GM19324 (cell line): ENCODE data around the gene FAM161B.
"Not testable (repeated sequence)": the region's sequence is repeated elsewhere in the genome, so short reads cannot be mapped to it uniquely, and the experiment has no call there.

Experiments used
- ATAC-seq: cut with Tn5 transposase; IDR thresholded peaks from one replicate; pipeline ENCODE4 v1.9.1; 2021; ENCODE audit warnings: mild to moderate bottlenecking, moderate library complexity; ENCODE audit not compliant: unreplicated experiment, low FRiP score

Gene FAM161B

GRCh38 chr14:73944432-73945158 lies 5.3 kb downstream of the FAM161B start:
- ATAC-seq, result no peak

- no peak for ATAC-seq
Observed at GRCh38 chr14:73943083-73943482, 6.8 kb downstream of the FAM161B start.

- ATAC-seq, result no peak
Observed at GRCh38 chr14:73942180-73942579, 7.7 kb downstream of the FAM161B start.

GRCh38 chr14:73937012-73937411 lies 12.9 kb downstream of the FAM161B start:
- ATAC-seq, result no peak

DNA sequence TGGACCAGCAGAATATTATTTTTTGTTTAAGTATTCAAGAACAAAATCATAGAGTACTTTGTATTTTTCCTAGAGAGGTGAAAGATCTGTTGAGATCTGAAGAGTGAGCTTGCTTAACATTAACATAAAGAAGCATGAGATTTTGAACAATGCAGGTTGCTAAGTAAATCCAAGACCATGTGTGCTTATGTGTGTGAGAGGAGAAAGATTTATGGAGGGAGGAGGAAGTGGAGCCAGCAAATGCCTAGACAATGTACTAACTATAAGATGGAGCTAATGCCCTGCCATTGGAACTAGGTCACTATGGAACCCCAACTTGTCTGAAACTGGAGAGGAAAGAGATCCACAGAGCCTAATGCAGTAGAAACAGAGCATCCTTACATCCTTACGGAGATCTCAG lies 13.3 kb downstream of the FAM161B start:
- no peak for ATAC-seq

DNA sequence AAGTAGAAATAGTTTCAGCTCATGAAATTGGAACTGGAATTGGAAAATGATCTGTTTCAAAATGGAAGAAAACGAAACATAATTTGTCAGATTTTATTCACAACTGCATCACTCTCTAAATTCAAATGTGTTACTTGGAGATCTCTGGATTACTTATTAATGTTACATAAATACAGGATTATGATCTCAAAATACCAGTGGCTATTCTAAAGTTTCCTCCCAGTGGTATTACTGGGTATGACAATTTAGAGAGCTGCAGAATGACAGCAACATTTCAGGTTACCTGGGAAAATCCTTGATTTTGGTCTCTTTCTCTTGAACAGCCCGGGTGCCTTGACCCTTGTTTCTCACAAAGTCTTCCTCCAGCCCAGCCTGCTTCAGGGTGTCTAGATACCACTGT lies 14.2 kb downstream of the FAM161B start:
- no peak for ATAC-seq

DNA sequence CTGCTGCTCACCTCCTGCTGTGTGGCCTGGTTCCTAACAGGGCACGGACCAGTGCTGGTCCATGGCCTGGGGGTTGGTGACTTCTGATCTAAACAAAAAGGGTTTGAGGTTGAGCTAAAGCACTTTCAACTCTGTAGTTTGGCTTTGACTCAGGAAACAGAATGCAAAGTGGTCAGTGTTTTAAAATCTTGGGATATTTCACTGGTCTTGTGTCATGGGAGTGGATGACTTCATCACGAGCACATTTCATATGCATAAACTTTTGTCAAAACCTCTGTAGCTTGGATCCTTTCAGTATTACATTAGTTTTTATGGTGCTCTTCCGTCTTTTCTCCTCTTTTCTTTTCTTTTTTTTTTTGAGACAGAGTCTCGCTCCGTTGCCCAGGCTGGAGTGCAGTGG lies 25.6 kb downstream of the FAM161B start:
- ATAC-seq, result no peak

DNA sequence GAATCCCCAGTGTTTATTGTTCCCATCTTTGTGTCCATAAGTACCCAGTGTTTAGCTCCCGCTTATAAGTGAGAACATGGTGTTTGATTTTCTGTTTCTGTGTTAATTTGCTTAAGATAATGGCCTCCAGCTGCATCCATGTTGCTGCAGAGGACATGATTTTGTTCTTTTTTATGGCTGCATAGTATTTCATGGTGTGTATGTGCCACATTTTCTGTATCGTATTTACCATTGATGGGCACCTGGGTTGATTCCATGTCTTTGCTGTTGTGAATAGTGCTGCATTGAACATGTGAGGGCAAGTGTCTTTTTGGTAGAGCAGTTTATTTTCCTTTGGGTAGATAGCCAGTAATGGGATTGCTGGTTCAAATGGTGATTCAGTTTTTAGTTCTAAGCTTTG lies 30.4 kb downstream of the FAM161B start:
- not testable (repeated sequence) for ATAC-seq

DNA sequence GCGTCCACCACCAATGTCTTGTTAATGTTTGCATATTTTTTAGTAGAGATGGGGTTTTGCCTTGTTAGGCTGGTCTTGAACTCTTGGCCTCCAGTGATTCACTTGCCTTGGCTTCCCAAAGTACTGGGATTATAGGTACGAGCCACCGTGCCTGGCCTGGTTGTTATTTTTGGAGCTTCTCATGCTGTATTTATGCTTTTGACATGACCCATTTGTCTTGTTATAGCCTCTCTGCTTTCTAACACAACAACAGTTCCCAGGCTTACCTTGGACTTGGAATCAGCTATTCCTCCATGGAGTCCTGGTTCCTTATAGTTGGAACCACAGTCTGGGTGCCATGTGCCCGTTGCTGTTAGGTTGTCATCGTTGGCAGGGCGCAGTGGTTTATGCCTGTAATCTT lies 33.6 kb downstream of the FAM161B start:
- no peak for ATAC-seq

DNA sequence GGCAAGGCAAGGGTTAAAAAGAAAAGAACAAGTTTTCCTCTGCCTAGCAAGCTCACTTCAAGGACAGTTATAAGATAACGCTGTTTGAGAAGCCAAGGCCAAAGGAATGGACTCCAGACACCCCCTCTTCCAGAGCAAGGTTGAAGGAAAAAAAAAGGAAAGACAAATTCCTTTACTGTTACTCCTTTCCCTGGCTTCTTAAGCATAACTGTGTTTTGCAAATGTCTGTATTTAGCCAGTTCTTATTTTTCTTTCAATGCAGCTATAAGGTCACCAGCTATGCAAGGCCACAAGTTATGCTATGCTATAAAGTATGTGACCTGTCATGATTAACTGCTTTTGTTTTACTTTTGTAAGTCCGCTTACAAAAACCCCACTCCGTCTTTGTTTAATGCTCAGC lies 36.6 kb downstream of the FAM161B start:
- ATAC-seq, result no peak

DNA sequence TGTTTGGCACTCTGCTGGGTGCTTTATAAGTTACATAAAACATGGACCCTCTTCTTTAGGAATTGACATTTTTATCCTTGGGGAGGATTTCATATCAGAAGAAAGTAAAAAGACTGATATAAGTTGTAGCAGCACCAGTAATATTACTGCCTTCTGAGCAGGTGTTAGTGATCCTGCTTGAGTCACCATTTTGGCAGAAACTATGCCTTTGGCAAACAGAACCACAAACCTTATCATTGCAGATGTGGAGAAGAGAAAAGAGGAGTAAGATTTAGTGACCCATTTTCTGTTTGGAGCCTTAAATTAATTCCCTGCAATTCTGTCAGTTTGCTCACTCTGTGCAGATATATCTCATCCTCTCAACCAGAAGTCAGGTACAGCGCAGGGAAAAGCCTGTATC lies 40.2 kb downstream of the FAM161B start:
- no peak for ATAC-seq

DNA sequence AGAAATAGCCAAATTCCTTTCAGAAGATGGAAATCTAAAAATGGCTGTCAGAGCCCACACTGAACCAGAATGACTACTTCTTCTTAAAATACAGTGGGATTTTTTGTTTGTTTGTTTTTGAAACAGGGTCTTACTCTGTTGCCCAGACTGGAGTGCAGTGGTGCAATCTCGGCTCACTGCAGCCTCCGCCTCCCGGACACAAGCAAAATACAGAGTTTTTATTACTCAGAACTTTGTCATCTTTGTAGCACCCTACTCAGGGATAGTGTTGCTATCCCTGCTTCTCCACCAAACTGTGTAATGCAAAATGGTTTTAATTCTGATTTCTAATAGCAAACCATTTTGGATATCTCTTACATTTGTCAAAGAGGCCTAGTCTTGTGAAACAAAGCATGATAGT lies 46.9 kb downstream of the FAM161B start:
- no peak for ATAC-seq

- no peak for ATAC-seq
Observed at GRCh38 chr14:73896521-73896920, 53.4 kb downstream of the FAM161B start.

DNA sequence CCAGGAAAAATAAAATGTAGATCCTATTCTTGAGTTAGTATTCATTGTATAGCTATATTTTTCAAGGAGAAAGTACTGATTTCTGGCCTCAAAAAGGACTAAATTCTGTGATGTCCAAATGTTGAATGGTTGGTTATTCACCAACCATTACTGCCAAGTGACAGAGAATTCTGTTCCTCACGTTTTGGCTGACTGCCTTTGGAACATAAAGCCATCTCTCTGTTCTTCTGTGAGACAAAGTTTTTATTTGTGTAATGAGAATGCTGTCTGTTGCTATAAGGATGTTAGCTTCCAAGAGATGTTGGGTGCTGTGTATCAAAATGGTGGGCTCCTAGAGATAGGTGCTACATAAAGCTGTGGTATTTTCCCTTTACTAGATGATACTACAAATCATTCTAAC lies 54.0 kb downstream of the FAM161B start:
- ATAC-seq, result no peak

GRCh38 chr14:73894180-73894687 lies 55.7 kb downstream of the FAM161B start:
- ATAC-seq, result not testable (repeated sequence)

DNA sequence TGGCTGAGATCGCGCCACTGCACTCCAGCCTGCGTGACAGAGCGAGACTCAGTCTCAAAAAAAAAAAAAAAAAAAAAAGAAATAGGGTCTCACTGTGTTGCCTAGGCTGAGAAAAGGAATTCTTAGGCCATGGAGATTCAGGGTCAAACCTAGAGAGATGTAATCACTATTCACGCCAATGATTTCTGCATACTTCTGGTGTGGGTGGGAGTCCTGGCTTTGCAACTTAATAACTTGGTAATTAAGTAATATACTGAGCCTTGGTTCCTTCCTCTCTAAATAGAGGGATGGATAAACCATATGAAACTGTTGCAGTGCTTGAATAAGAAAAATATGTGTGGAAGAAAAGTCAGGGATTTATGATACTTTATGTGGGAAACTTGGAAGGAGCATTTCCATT lies 60.5 kb downstream of the FAM161B start:
- no peak for ATAC-seq

DNA sequence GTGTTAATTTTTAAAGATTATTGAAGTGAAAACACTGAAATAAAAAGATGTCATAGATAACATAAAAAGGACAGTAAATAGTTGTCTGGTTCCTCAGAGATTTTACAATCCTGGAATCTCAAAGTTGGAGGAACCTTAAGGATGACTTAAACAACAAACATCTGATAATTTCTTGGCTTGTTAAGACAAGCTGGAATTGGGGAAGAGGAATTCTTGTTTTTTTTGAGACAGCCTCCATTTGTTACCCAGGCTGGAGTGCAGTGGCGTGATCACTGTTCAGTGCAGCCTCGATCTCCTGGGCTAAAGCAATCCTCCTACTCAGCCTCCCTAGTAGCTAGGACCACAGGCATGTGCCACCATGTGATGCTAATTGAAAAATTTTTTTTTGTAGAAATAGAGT lies 60.9 kb downstream of the FAM161B start:
- ATAC-seq, result no peak

- no peak for ATAC-seq
Observed at GRCh38 chr14:73888460-73888725, 61.5 kb downstream of the FAM161B start.

- no peak for ATAC-seq
Observed at GRCh38 chr14:73887694-73888459, 62.0 kb downstream of the FAM161B start.

DNA sequence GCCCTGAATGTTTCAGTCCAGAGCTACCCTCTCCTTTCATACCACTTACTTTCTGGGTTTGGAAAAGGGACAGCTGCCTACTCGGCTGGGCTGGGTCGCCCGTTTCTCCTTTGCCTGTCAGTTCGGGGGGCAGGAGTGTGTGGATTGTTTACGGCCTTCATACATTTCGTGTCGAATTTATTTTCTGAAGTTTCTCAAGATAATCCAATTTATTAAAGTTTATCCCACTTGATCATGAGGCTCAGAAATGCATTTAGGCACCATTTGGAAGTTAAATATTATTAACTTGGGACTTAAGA lies 62.6 kb downstream of the FAM161B start:
- no peak for ATAC-seq

DNA sequence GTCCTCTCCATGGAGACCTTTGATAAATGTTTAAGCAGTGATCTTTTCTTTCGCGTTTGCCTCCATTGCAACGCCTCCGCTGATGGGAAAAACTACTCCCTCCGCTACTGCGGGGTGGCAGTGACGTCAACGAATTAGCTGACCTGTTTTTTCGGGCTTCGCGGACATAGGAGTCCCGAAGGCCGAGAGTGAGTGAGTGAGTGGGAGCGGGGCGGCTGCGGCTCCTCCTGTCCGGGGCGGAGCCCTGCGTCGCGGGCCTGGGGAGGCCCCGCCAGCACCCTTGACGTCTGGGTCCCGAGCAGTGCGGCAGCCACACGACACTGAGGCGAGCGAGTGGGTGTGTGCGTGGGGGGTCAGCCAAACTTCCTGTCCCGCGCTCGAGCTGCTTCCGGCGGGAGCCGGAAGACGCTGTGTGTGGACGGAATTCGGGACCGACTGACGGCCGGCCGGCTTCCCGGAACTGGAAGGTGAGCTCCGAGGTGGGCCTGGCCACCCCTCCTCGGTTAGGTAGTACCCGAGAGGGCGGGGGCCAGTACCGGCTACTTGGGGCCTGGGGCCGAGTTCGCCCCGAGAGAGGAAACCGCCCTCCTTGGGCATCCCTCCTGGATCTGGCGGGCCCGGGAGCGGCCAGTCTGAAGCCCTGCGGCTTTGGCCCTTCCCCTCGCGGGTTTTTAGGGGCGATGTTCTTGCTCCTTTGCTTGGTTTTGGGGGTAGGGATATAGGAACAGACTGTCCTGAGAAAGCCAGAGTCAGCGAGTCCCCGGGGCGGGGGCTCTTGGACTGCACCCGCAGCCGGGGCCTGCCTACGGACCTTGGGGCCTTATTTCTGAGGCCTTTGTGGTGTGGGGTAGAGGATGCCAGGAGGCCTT lies 63.2 kb downstream of the FAM161B start, which contains the start of gene ZNF410:
Gene ZNF410 (plus strand): TSS at position 411 of the 869 bp plus-strand sequence. CDS start 5,317 bp downstream, outside the sequence.
- ATAC-seq, result peak; percentile 98
